HCT116 (cell line): Measurements from ENCODE around the gene NDUFS8. TPM values are rescaled to one million over a fixed set of nuclear protein-coding genes. Genes with fewer than 3 reads are reported as not detected.

Experiments used
- ATAC-seq: fragments of 200-7000 bp; cut with Tn5 transposase; 2 replicates; pipeline ENCODE4 v1.9.1; 2020; ENCODE audit warnings: mild to moderate bottlenecking, moderate library complexity
- BruUV-seq: library from RNA; stranded (reverse); fragments of 400-500 nt; replicated peaks from 2 replicates; lab custom pipeline; 2021; lab: Mats Ljungman, UMichigan
- CTCF ChIA-PET: fragments of 300-600 bp; sonication (Branson Sonifier 250); formaldehyde crosslinking; loops from one replicate; lab custom pipeline; 2021; ENCODE audit warnings: antibody characterized with exemption; lab: Charles Lee
- POLR2A ChIA-PET: fragments of 300-600, 350-600 bp; sonication (Branson Sonifier 250); formaldehyde crosslinking; loops from one replicate; lab custom pipeline; 2021; ENCODE audit warnings: antibody characterized with exemption; lab: Charles Lee
- RAD21 ChIA-PET, 2 experiments: fragments of 300-600 bp; sonication (Branson Sonifier 250); formaldehyde crosslinking; loops; one replicate each; lab custom pipeline; 2023; ENCODE audit warnings: low total read pairs in 2 of 2; ENCODE audit not compliant: uncharacterized antibody in 2 of 2, unreplicated experiment in 2 of 2, low non-redundant PET in 1 of 2; lab: Charles Lee
- DNase-seq: peaks from one replicate; pipeline ENCODE4 v3.0.0-alpha.2; 2010; ENCODE audit warnings: low read depth, low spot score
- H2AFZ ChIP-seq: fragments of 200-600 bp; shearing (Covaris generic), sonication (generic); 2 replicates; pipeline ENCODE4 v1.6.1; 2017; ENCODE audit warnings: low read depth, mixed run types, mixed read lengths, antibody characterized with exemption, low read length; ENCODE audit not compliant: poor library complexity, severe bottlenecking
- H3K27ac ChIP-seq: 2 replicates; pipeline ENCODE4 v1.5.1; 2012; ENCODE audit warnings: low read depth, low read length
- H3K27me3 ChIP-seq: fragments of 200-600 bp; sonication (generic); 2 replicates; pipeline ENCODE4 v1.6.1; 2016; ENCODE audit warnings: mixed run types, low read length, mixed read lengths; ENCODE audit not compliant: insufficient read depth
- H3K36me3 ChIP-seq, 2 experiments: fragments of 200-500 bp in 1 of 2; fragments of 200-600 bp in 1 of 2; sonication (Bioruptor generic) in 1 of 2; sonication (generic) in 1 of 2; 2 replicates each; pipeline versions ENCODE4 v1.5.1 to v1.6.1; 2014 to 2016; ENCODE audit warnings: low read length in 2 of 2, inconsistent platforms in 1 of 2, mixed read lengths in 1 of 2, mixed run types in 1 of 2; ENCODE audit not compliant: insufficient read depth in 2 of 2, control insufficient read depth in 1 of 2
- H3K4me1 ChIP-seq, 2 experiments: fragments of 200-600 bp in 1 of 2; sonication (generic) in 1 of 2; 2 replicates each; pipeline versions ENCODE4 v1.5.1 to v1.6.1; 2012 to 2017; ENCODE audit warnings: low read length in 2 of 2, inconsistent platforms in 1 of 2, mild to moderate bottlenecking in 1 of 2, mixed read lengths in 1 of 2, mixed run types in 1 of 2, moderate library complexity in 1 of 2; ENCODE audit not compliant: insufficient read depth in 2 of 2, control insufficient read depth in 1 of 2
- H3K4me2 ChIP-seq: fragments of 200-600 bp; sonication (generic); 2 replicates; pipeline ENCODE4 v1.6.1; 2017; ENCODE audit warnings: mixed run types, low read length, mixed read lengths
- H3K4me3 ChIP-seq, 2 experiments: fragments of 200-600 bp in 1 of 2; sonication (generic) in 1 of 2; replicated peaks in 1 of 2; 2 replicates each; pipeline ENCODE4 v1.5.1; 2011 to 2016; ENCODE audit warnings: low read length in 2 of 2, control low read depth in 1 of 2, low read depth in 1 of 2, mild to moderate bottlenecking in 1 of 2, mixed read lengths in 1 of 2, mixed run types in 1 of 2
- H3K79me2 ChIP-seq: fragments of 200-600 bp; sonication (generic); 2 replicates; pipeline ENCODE4 v1.6.1; 2017; ENCODE audit warnings: mild to moderate bottlenecking, mixed run types, low read length, moderate library complexity, mixed read lengths; ENCODE audit not compliant: insufficient read depth
- H3K9ac ChIP-seq: fragments of 200-600 bp; sonication (generic); 2 replicates; pipeline ENCODE4 v1.6.1; 2016; ENCODE audit warnings: low read length, mixed read lengths
- H3K9me2 ChIP-seq: fragments of 200-600 bp; sonication (generic), shearing (Covaris generic); 2 replicates; pipeline ENCODE4 v1.6.1; 2017; ENCODE audit warnings: mixed run types, mild to moderate bottlenecking, moderate library complexity; ENCODE audit not compliant: insufficient read depth
- H3K9me3 ChIP-seq, 2 experiments: fragments of 200-500 bp in 1 of 2; fragments of 200-600 bp in 1 of 2; sonication (Bioruptor generic) in 1 of 2; sonication (generic) in 1 of 2; 2 replicates each; pipeline ENCODE4 v1.6.1; 2014 to 2017; ENCODE audit warnings: low read length in 2 of 2, mixed read lengths in 2 of 2, inconsistent platforms in 1 of 2, low read depth in 1 of 2, mild to moderate bottlenecking in 1 of 2, mixed run types in 1 of 2, moderate library complexity in 1 of 2; ENCODE audit not compliant: control insufficient read depth in 1 of 2, insufficient read depth in 1 of 2
- H4K20me1 ChIP-seq: fragments of 200-600 bp; sonication (generic), shearing (Covaris generic); 2 replicates; pipeline ENCODE4 v1.6.1; 2017; ENCODE audit warnings: mixed run types, mild to moderate bottlenecking, moderate library complexity; ENCODE audit not compliant: insufficient read depth
- CBX3 ChIP-seq: IDR thresholded peaks from 2 replicates; pipeline ENCODE4 v1.6.1; 2012; ENCODE audit warnings: low read depth
- CEBPB ChIP-seq: IDR thresholded peaks from 2 replicates; pipeline ENCODE4 v1.6.1; 2012; ENCODE audit warnings: low read depth
- ELF1 ChIP-seq: IDR thresholded peaks from 2 replicates; pipeline ENCODE4 v1.6.1; 2012; ENCODE audit warnings: low read depth, borderline replicate concordance
- EZH2 ChIP-seq: fragments of 200-600 bp; sonication (generic); IDR thresholded peaks from 2 replicates; pipeline ENCODE4 v1.6.1; 2017; ENCODE audit warnings: antibody characterized with exemption, mixed run types
- FOSL1 ChIP-seq: IDR thresholded peaks from 2 replicates; pipeline ENCODE4 v1.6.1; 2012; ENCODE audit warnings: low read depth
- JUND ChIP-seq: IDR thresholded peaks from 2 replicates; pipeline ENCODE4 v1.6.1; 2012
- POLR2A ChIP-seq: IDR thresholded peaks from 2 replicates; pipeline ENCODE4 v1.7.0; 2011; ENCODE audit warnings: borderline replicate concordance; ENCODE audit not compliant: insufficient read depth, insufficient read length; ENCODE audit errors: extremely low read depth
- POLR2AphosphoS5 ChIP-seq: IDR thresholded peaks from 2 replicates; pipeline ENCODE4 v1.6.1; 2011; ENCODE audit warnings: mild to moderate bottlenecking, low read depth, low read length, moderate library complexity
- SIN3A ChIP-seq: IDR thresholded peaks from 2 replicates; pipeline ENCODE4 v1.6.1; 2012; ENCODE audit warnings: low read depth
- SP1 ChIP-seq: IDR thresholded peaks from 2 replicates; pipeline ENCODE4 v1.6.1; 2012; ENCODE audit warnings: low read depth
- TCF7L2 ChIP-seq: IDR thresholded peaks from 2 replicates; pipeline ENCODE4 v1.7.0; 2011; ENCODE audit warnings: borderline replicate concordance, inconsistent platforms; ENCODE audit not compliant: insufficient read depth, insufficient read length; ENCODE audit errors: extremely low read depth
- YY1 ChIP-seq: IDR thresholded peaks from 2 replicates; pipeline ENCODE4 v1.6.1; 2011; ENCODE audit warnings: low read length, low read depth, moderate library complexity, mild to moderate bottlenecking; ENCODE audit not compliant: insufficient replicate concordance; ENCODE audit errors: extremely low read depth
- ZNF274 ChIP-seq: fragments of 200-500 bp; sonication (Bioruptor generic); IDR thresholded peaks from 2 replicates; pipeline ENCODE4 v1.6.1; 2014; ENCODE audit warnings: mild to moderate bottlenecking, low read depth, low read length, inconsistent platforms
- intact Hi-C: fragments of 100-400 bp; cut with micrococcal nuclease; formaldehyde crosslinking; loops from 2 replicates; pipeline ENCODE4 v1.10.0; 2022
- total RNA-seq: library from RNA; stranded (reverse); gene quantifications from one replicate; pipeline ENCODE4 v1.2.1, GENCODE V29; 2021; ENCODE audit not compliant: unreplicated experiment
- TF ChIP-seq, protein P1 (sequence below): IDR thresholded peaks from 2 replicates; pipeline ENCODE4 v1.6.1; 2011; ENCODE audit warnings: mild to moderate bottlenecking, low read length, moderate library complexity; ENCODE audit not compliant: insufficient replicate concordance; ENCODE audit errors: extremely low read depth
- TF ChIP-seq, protein P2 (sequence below): IDR thresholded peaks from 2 replicates; pipeline ENCODE4 v1.6.1; 2012; ENCODE audit warnings: low read depth
- TF ChIP-seq, protein P3 (sequence below): IDR thresholded peaks from 2 replicates; pipeline ENCODE4 v1.6.1; 2012
- TF ChIP-seq, protein P4 (sequence below): IDR thresholded peaks from 2 replicates; pipeline ENCODE4 v1.6.1; 2012

The NDUFS8 gene
- total RNA-seq, 1 experiment from 2014 or later: 189 TPM

DNA sequence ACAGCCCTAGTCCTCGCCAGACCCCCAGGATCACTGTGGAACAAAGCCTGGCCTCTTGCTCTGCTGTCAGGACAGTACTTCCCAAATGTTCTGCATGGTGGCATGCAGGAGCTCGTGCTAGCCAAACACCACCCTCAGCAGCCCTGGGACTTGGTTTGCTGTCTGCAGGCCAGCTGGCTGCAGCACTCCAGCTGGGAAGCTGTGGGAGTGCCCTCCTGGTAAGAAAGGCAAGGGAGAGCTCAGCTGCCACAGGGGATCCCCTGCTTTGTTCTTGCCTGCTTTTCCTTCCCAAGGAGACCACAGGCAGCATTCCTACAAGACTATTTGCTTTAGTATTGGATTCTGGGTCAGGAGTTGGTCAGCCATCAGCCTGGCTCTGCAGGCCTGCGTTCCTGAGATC, 36.3 kb downstream of the NDUFS8 start (continued):
- TF ChIP-seq, protein P1, sequence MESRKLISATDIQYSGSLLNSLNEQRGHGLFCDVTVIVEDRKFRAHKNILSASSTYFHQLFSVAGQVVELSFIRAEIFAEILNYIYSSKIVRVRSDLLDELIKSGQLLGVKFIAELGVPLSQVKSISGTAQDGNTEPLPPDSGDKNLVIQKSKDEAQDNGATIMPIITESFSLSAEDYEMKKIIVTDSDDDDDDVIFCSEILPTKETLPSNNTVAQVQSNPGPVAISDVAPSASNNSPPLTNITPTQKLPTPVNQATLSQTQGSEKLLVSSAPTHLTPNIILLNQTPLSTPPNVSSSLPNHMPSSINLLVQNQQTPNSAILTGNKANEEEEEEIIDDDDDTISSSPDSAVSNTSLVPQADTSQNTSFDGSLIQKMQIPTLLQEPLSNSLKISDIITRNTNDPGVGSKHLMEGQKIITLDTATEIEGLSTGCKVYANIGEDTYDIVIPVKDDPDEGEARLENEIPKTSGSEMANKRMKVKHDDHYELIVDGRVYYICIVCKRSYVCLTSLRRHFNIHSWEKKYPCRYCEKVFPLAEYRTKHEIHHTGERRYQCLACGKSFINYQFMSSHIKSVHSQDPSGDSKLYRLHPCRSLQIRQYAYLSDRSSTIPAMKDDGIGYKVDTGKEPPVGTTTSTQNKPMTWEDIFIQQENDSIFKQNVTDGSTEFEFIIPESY: no peak

DNA sequence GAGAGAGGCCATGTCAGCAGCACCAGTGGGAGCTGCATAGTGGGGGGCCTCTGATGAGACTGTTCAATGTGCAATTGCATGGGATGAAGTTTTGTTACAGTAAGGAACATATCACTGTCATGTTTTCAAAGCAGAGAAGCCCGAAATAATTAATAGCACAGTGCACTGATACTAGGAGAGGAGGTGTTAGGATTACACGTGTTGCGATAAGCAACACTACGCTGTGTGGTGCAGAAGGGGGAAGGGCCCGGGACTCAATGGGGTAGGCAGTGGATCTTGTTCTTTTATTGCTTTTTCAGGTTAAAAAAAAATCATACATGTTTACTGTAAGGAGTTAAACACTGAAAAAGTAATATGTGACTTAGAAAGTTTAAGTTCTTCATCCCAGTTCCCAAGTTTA, 37.5 kb downstream of the NDUFS8 start:
- DNase-seq: no peak
- ChIA-PET CTCF (no interaction called here), RAD21 (no interaction called here), POLR2A (no interaction called here)
- Histone ChIP-seq H3K27ac (no peak overlapping the region), H3K4me3 (no peak overlapping the region), H3K4me1 (no peaks in the 10 kb centered on the region), H3K79me2 (no peaks in the 10 kb centered on the region), H3K9ac (no peak overlapping the region), H3K9me3 (no peaks in the 10 kb centered on the region), H3K36me3 (peaks cover 28 to 53% of the 10 kb centered on the region in 2 experiments), H3K27me3 (no peaks in the 10 kb centered on the region), H4K20me1 (no peaks in the 10 kb centered on the region), H3K4me2 (no peak overlapping the region), H2AFZ (no peak overlapping the region), H3K9me2 (no peaks in the 10 kb centered on the region)
- ATAC-seq: no peak
- intact Hi-C loops: no loop called here
- no TSS peak for BruUV-seq
- TF ChIP-seq, protein P1: no peak
- TF ChIP-seq CBX3 (no peak), POLR2AphosphoS5 (no peak), EZH2 (no peak), CEBPB (no peak), YY1 (no peak), SIN3A (no peak), TCF7L2 (no peak), POLR2A (no peak), JUND (no peak), SP1 (no peak), ZNF274 (no peak), FOSL1 (no peak), ELF1 (no peak)
- TF ChIP-seq, protein P2, sequence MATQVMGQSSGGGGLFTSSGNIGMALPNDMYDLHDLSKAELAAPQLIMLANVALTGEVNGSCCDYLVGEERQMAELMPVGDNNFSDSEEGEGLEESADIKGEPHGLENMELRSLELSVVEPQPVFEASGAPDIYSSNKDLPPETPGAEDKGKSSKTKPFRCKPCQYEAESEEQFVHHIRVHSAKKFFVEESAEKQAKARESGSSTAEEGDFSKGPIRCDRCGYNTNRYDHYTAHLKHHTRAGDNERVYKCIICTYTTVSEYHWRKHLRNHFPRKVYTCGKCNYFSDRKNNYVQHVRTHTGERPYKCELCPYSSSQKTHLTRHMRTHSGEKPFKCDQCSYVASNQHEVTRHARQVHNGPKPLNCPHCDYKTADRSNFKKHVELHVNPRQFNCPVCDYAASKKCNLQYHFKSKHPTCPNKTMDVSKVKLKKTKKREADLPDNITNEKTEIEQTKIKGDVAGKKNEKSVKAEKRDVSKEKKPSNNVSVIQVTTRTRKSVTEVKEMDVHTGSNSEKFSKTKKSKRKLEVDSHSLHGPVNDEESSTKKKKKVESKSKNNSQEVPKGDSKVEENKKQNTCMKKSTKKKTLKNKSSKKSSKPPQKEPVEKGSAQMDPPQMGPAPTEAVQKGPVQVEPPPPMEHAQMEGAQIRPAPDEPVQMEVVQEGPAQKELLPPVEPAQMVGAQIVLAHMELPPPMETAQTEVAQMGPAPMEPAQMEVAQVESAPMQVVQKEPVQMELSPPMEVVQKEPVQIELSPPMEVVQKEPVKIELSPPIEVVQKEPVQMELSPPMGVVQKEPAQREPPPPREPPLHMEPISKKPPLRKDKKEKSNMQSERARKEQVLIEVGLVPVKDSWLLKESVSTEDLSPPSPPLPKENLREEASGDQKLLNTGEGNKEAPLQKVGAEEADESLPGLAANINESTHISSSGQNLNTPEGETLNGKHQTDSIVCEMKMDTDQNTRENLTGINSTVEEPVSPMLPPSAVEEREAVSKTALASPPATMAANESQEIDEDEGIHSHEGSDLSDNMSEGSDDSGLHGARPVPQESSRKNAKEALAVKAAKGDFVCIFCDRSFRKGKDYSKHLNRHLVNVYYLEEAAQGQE: no peak
- TF ChIP-seq, protein P3, sequence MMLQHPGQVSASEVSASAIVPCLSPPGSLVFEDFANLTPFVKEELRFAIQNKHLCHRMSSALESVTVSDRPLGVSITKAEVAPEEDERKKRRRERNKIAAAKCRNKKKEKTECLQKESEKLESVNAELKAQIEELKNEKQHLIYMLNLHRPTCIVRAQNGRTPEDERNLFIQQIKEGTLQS: no peak
- TF ChIP-seq, protein P4, sequence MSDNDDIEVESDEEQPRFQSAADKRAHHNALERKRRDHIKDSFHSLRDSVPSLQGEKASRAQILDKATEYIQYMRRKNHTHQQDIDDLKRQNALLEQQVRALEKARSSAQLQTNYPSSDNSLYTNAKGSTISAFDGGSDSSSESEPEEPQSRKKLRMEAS: no peak
